ENCODE data around the gene CNPY2.

DNA sequence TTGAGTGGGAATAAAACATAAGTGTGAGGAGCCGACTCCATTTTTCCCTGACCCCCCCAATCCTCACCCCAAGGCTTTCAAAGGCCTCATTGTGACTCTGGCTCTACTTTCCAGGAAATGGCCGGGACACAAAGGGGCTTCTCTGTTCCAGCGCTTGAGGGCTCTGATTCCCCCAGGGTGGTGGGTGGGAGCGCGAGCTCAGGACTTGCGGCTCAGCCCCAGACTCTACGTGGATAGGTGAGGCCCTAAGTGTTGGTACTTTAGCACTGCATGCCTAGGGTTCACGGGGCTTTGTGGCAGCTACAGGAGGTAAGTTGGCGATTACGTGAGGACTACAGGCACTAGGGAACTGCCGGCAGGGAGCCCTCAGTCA is 553 bp downstream of the CNPY2 start:
- TF ChIP-seq YY1 (IDR thresholded peaks at IDR 0.05; ENCODE audit: low read depth) (no peak), USF1 (IDR thresholded peaks at IDR 0.05) (no peak)

Data from Ishikawa (cell line).